ENCODE data around the gene STAC3.

STAC3 gene

DNA sequence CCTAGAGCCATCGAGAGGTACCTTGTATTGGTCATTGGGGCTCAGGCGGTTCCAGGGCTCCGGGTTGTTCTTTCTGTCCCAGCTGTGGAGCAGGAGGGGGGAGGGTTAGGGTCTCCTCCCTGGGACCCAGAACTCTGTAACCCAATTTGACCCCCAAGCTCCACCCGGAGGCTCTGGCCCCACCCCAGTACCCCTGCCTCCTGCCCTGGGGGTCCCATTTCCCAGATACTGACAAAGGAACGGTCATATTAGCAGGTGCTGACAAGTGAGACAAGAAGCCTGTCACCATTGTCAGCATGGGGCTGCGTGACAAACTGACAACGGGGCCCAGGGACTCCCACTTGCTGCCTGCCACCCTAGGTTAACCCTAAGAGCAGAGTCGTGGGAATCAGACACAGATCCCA is 15.3 kb downstream of the STAC3 start:
- DNase-seq (ENCODE audit: low read depth) = no peak

DNA sequence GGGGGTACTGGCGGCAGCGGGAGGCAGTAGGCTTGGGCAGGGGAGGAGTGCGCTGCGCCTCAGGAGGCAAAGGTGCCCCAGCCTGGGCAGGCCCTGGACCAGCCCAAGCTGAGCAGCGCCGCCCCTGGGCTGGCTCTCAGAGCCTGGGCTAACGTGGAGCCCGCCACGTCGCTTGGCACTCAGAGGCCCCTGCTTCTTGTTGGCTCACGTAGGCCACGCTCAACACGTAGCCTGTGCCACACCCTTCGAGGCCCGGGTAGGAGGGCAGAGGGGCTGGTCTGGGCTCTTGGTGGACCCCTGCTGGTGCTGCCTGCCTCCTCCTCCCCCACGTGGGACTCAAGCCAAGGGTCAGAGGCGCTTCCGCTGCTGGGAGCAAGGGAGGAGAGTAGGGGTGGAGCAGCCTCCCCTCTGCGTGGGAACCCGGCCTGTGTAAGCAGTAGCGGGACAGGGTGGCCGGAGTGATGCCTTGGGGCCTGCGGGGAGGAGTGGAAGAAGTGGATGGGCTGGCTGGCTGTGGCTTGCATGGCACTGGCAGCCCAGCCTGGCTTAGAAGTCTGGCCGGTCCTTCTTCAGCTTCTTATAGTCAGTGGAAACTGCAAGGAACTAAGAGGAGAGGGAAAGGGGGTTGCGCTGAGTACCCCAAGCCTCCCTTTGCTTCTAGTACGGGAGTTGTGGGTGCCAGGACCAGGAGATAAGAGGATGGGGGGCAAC is 15.8 kb downstream of the STAC3 start:
- DNase-seq (ENCODE audit: low read depth) = no peak

DNA sequence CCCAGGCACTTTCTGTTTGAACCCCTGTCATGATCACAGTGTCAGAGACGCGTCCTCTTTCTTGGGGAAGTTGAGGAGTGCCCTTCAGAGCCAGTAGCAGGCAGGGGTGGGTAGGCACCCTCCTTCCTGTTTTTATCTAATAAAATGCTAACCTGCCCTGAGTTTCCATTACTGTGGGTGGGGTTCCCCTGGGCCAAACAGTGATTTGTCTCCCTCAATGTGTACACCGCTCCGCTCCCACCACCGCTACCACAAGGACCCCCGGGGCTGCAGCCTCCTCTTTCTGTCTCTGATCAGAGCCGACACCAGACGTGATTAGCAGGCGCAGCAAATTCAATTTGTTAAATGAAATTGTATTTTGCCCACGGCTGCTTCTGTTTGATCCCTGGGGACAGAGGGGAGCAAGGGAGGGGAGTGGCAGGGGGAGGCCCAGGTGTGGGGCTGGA is 16.4 kb downstream of the STAC3 start:
- DNase-seq (ENCODE audit: low read depth) = no peak

DNA sequence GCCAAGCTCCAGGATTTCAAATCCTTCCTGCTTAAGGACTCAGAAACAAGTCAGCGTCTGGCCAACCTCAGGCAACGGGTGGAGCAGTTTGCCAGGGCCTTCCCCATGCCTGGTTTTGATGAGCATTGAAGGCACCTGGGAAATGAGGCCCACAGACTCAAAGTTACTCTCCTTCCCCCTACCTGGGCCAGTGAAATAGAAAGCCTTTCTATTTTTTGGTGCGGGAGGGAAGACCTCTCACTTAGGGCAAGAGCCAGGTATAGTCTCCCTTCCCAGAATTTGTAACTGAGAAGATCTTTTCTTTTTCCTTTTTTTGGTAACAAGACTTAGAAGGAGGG is 16.8 kb downstream of the STAC3 start:
- no peak for DNase-seq (ENCODE audit: low read depth)

DNA sequence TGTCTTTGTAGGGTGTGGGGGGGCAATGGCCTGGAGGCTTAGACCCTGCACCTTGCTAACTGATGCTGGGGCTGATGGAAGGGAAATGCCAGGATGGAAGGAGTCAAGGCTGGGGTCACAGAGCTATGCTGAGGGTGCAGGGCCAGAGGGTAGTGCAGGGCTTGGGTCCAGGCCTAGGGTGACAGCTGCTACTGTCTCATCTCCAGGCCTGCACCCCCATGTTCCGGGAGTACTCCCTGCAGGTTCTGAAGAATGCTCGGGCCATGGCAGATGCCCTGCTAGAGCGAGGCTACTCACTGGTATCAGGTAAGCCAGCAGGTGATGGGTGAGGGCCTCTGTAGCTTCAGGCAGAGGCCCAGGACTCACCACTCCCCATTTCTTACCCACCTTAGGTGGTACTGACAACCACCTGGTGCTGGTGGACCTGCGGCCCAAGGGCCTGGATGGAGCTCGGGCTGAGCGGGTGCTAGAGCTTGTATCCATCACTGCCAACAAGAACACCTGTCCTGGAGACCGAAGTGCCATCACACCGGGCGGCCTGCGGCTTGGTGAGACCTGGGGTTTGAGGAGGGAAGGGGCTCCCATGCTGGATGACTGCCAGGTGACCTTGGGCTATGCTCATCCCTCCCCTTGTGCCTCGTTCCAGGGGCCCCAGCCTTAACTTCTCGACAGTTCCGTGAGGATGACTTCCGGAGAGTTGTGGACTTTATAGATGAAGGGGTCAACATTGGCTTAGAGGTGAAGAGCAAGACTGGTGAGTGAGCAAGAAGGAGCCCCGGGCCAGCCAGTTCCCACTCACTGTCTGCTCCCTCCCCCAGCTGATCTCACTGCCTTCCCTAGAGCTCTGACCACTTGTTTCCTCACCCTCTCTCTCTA is 17.4 kb downstream of the STAC3 start:
- no peak for DNase-seq (ENCODE audit: low read depth)

DNA sequence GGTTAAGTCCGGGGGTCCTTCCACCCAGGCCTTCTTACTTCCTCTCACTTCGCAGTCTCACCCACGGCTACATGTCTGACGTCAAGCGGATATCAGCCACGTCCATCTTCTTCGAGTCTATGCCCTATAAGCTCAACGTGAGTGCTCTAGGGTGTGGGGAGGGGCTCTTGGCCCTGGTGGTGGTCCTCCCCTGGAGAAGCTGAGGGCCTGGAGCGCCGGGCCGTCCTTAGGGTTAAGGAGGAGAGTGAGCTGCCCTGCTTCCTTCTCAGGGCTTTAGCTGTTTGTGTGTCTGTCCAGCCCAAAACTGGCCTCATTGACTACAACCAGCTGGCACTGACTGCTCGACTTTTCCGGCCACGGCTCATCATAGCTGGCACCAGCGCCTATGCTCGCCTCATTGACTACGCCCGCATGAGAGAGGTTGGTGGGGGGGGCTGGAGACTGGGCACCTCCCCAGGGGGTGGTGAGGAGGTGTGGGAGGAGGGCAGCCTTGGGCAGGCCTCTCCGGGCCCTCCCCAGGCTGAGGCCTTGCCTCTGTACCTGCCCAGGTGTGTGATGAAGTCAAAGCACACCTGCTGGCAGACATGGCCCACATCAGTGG is 18.7 kb downstream of the STAC3 start:
- no peak for DNase-seq (ENCODE audit: low read depth)

DNA sequence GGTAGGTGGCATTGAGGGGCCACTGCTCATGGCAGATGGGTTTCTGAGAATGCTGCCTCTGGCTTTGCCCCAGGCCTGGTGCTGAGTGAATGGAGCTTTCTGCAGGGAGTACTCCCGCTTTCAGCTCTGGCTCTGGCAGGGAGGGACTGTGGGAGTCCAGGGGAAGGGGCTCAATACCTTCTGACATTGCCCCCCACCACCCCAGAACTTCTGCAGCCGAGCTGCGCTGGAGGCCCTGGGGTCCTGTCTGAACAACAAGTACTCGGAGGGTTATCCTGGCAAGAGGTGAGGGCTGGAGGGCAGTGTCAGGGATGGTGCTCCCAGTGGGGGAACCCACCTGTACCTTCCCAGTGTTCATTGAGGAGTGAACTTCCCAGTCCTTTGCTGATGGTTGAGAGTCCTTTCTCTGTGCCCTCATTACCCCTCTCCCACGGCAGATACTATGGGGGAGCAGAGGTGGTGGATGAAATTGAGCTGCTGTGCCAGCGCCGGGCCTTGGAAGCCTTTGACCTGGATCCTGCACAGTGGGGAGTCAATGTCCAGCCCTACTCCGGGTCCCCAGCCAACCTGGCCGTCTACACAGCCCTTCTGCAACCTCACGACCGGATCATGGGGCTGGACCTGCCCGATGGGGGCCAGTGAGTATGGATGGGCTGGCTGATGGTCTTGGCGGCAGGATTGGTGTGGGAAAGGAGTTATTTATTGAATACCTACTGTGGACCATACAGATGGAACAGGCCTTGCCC is 19.5 kb downstream of the STAC3 start:
- DNase-seq (ENCODE audit: low read depth) = no peak

DNA sequence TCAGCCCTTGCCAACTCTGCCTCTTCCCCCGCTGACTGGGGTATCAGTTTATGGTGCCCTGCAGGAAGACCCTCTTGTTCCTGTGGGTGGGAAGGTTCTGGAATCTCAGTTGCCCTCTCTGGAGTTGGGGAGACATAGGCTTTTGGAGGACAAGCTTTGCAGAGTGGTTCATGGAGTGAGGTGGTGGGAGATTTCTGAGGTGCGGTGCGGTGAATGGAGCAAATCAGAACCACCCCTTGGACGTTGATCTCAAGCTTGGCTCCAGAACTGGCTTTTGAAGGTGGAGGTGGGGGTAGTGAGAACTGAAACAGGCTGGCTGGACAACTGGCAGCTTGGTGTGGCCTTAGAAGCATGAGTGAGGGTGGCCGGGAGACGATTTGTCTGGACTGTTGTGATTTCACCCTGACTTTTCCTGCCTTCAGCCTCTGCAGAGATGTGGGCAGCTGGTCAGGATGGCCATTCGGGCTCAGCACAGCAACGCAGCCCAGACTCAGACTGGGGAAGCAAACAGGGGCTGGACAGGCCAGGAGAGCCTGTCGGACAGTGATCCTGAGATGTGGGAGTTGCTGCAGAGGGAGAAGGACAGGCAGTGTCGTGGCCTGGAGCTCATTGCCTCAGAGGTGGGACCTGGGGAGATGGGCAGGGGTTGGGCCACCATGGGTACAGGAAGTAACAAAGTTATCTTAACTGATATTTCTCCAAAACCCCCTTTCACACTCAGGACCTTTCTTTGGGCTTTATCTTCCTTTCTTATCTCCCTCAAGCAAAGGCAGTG is 20.4 kb downstream of the STAC3 start:
- DNase-seq (ENCODE audit: low read depth) = no peak

DNA sequence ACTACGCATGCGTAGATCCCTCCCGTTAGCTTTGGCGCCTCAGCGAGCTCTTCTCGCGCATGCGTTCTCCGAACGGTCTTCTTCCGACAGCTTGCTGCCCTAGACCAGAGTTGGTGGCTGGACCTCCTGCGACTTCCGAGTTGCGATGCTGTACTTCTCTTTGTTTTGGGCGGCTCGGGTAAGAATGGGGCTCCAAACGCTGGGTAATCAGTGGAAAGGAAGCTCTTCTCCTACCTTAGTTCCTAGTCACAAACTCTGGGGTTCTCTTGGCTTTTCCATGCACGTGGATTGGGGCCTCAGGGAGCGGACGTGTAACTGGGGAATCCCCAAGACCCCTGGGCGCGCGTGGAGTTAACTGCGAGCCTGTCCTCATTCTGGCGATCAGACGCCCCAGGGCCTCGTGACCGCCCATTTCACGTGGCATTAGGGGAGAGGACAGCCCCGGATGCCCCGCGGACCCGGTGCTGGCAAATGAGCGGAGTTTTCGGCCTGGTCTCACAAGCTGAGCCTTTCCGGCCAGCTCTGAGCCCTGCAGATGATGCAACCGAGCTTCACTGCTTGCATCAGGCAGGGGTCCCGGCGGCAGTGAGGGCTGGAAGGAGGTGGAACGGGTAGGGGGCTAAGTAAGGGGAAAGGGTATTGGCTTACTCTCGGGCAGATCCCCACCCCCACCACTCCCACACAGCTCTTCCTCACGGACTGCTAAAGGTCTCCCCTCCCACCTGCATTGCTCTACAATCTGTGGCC is 21.2 kb downstream of the STAC3 start, which contains the start of gene SHMT2:
SHMT2 (plus strand) TSS at position 78 of the 747 bp plus-strand sequence; CDS start at position 146, 68 bp downstream.
- DNase-seq (ENCODE audit: low read depth) = peak; percentile 82

DNA sequence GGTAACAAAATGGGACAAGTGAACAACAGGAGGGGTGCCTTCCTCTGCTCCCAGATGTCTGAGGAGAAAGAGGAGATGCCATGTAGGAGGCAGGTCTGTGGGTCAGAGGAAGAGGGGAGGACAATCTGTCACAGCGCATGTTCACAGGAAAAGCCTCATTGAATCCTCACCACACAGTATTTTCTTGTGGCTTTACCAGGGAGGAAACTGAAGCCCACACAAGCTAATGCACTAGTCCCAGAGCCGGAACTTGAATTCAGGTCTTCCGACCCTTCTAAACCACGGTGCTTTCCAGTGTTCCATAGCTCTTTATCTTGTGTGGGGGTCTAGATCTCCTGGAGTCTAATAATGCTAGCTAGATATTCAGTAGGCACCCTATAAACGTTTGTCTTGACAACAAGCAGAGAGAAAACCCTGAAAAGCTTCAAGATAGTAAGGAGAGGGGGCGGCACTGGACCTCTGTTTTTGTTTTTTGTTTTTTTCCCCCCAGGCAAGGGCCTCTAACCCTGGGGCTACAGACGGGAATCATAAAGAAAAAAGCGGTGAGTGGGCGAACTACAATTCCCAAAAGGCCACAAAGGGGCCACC is 21.8 kb downstream of the STAC3 start:
- no peak for DNase-seq (ENCODE audit: low read depth)

DNA sequence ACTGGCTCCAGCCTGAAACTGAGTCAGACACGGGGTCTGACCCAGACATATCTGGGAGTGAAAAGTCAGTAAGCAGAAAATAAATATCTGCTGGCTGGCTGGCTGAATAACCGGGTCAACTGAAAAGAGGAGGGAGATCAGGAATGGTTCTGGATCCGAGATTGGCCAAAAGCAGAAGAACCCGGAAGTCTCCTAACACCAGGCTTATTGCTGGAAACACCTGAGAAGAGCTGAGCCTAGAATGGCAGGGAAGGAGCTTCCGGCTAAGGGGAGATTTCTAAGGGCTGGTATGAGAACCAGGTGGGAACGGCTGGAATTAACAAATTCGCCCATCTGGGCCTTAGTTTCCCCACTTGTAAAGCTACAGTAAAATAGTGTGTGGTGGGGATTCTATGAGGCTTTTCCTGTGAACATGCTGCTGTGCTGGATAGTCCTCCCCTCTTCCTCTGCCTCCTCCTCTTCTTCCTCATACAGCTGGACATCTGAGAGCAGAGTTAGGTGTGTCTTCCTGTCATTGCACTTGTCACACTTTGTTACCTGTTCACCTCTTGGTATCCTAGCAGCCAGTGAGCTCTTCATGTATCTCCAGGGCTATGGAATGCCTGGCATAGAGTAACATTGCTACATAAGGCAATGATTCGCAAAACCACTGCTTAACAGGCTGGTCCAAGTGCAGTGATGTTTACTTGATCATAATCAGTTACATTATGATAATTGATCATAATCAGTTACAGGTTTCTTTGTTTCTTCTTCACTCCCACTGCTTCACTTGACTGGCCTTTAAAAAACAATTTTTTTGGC is 23.5 kb downstream of the STAC3 start:
- DNase-seq (ENCODE audit: low read depth) = no peak

DNA sequence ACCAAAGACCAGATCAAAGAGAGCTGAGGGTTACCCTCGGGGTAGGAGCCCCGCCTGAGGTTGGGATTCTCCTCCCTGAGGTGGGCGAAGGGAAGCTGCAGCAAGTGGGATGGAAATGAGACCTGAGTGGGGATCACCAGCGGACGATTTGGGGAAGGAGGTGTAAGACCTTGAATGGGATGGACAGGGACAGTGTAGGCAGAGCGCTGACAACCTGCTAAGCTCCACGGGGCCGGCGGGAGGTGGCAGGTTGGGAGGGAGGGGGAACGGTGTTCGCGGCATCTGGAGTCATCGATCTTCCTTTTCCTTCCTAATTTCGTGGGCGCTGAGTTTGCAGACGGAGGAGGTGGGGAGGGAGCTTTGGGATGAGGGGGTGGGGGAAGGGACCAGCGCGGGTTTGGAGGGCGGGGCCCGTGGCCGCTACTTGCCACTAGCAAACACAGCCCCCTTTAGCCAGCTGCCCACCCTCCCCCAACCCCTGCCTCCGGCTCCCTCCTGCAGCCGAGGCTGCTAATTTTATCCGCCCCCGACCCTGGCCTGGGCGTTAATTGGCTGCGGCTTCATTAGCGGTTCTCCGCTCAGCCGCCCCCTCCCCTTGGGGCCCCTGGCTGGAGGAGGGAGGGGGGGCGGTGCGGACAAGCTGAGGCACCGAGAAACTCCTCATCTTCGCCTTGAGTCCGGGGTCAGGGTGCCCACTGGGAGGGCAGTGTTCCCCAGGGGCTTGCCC is 24.2 kb downstream of the STAC3 start:
- DNase-seq (ENCODE audit: low read depth) = no peak

DNA sequence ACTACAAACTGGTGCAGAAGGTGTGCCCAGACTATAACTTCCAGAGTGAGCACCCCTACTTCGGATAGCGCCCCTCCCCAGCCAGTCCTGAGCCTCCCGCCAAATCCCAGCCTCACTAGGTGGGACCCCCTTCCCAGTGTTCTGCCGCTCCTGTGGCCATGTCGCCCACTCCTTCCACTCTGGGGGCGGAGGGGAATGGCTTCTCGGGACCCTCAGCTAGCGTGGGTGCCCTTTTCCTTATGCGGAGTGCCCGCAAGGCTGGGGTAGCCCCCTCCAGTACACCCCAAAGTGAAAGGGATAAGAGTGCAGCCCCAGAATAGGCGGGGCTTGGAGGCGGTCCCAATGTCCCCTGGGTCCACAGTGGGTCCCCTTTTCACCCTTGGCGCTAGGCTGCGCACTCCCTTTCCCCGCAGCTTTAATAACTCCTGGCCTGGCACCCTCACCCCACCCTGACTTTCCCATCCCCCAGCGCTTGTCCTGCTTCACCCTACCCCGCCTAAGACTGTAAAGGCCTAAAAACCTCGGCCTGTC is 25.2 kb downstream of the STAC3 start:
- DNase-seq (ENCODE audit: low read depth) = no peak

DNA sequence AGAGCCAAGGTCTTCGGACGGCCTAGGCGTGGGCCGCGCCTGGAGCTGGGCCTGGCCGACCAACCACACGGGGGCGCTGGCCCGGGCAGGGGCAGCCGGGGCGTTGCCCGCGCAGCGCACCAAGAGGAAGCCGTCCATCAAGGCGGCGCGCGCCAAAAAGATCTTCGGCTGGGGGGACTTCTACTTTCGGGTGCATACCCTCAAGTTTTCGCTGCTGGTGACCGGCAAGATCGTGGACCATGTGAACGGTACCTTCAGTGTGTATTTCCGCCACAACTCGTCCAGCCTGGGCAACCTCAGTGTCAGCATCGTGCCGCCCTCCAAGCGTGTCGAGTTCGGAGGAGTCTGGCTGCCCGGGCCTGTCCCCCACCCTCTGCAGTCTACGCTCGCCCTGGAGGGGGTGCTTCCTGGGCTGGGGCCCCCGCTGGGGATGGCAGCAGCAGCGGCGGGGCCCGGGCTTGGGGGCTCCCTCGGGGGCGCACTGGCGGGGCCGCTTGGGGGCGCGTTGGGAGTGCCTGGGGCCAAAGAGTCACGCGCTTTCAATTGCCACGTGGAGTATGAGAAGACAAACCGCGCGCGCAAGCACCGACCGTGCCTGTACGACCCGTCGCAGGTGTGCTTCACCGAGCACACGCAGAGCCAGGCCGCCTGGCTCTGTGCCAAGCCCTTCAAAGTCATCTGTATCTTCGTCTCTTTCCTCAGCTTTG is 25.9 kb downstream of the STAC3 start:
- DNase-seq (ENCODE audit: low read depth) = no peak

DNA sequence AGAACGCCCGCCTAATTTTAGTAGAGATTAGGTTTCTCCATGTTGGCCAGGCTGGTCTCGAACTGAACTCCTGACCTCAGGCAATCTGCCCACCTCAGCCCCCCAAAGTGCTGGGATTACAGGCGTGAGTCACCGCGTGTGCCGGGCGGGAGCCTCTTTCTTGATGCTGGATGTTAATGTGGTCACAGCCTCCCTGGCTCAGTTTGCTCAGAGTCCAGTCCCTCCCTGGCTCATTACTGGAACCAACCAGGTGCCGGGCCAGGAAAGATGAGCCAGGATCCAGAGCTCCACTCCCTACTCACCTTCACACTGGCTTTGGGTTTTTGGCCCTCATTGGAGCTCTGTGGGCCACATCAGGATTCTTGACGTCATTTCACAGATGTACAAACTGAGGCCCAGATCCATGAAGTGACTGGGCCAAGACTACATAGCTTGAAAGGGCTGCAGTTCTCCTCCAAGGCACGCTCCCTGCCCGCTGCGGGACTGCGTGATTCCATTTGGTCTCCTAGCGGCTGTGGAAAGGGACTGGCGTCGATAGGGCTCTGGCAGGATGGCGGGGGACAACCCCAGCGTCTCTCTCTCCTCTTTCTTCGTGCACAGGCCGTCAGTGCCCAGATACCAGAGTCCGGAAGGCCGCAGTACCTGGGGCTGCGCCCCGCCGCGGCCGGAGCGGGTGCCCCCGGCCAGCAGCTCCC is 26.6 kb downstream of the STAC3 start:
- DNase-seq (ENCODE audit: low read depth) = no peak

DNA sequence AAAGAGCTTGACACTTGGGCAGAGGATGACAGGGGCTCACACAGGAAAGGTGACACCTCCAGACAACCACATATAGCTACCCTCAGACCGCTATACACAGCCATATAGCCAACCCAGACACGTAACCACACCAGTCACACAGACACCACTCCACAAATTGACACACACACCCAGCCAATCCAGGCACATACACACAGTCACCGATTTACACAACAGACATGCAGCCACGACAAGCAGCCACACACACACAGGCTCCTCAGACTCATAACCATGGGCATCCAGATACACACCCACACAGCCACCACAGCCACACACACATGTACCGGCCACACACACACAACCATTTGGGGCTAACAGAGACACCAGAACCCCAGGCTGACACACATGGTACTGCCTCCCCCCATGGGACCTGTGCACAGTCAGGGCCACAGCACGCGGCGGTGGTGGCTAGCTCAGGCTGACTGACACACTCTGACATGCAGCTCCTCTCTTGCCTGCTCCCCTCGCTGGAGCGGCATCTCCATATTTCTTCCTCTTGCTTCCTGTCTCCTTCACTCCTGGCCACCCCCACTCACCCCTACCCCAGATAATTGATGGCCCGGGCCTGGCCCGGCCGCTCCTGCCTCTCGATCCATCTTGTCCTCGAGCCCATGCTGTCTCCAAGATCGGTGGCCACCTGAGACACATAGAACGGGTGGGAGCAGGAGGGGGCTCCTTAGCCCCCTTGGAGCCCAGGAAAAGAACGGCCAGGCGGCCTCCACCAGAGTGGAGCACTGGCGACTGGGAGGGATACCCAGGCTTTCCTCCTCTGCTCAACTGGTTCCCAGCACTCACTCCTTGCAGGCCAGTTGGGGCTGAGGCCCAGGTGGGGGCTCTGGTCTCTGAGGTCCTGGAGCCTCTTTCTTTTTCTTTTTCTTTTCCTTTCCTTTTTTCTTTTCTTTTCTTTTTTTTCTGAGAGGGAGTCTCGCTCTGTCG is 27.5 kb downstream of the STAC3 start:
- no peak for DNase-seq (ENCODE audit: low read depth)
